ENCODE results near the gene GLI2.

The GLI2 gene

GRCh38 chr2:120712180-120712681, 23.4 kb upstream of the GLI2 start:
- POLR2A ChIA-PET, result no interaction called here
- no peak for TF ChIP-seq SUZ12 (IDR thresholded peaks at IDR 0.05)
- no peak for TF ChIP-seq BHLHE40 (IDR thresholded peaks at IDR 0.05; ENCODE audit: borderline replicate concordance)
- no peak for TF ChIP-seq FOXM1 (IDR thresholded peaks at IDR 0.05; ENCODE audit: borderline replicate concordance)
- no peak for TF ChIP-seq ELF4 (IDR thresholded peaks at IDR 0.05)
- no peak for TF ChIP-seq ARNT (IDR thresholded peaks at IDR 0.05)
- CTCF ChIA-PET, result no interaction called here
- DNase-seq (ENCODE audit: extremely low spot score), result no peak

GRCh38 chr2:120715353-120715752, 20.3 kb upstream of the GLI2 start:
- TF ChIP-seq TARDBP (IDR thresholded peaks at IDR 0.05) (no peak), FOXK2 (IDR thresholded peaks at IDR 0.05) (no peak), ZNF384 (IDR thresholded peaks at IDR 0.05) (no peak), FOXA1 (IDR thresholded peaks at IDR 0.05) (no peak), LEF1 (IDR thresholded peaks at IDR 0.05; ENCODE audit: borderline replicate concordance) (no peak), NFRKB (IDR thresholded peaks at IDR 0.05) (no peak)
- POLR2A ChIA-PET, result no interaction called here
- no peak for DNase-seq (ENCODE audit: extremely low spot score)
- CTCF ChIA-PET, result no interaction called here

- no peak for DNase-seq (ENCODE audit: extremely low spot score)
- CTCF ChIA-PET, result no interaction called here
- TF ChIP-seq FOXA1 (IDR thresholded peaks at IDR 0.05) (no peak), ELF4 (IDR thresholded peaks at IDR 0.05) (no peak), NFRKB (IDR thresholded peaks at IDR 0.05) (no peak), LEF1 (IDR thresholded peaks at IDR 0.05; ENCODE audit: borderline replicate concordance) (no peak), HDGF (IDR thresholded peaks at IDR 0.05; ENCODE audit: borderline replicate concordance) (no peak), L3MBTL2 (conservative IDR thresholded peaks at IDR 0.05) (no peak), CTBP1 (IDR thresholded peaks at IDR 0.05; ENCODE audit: borderline replicate concordance) (no peak), FOXK2 (IDR thresholded peaks at IDR 0.05) (no peak), ARNT (IDR thresholded peaks at IDR 0.05) (no peak), BHLHE40 (IDR thresholded peaks at IDR 0.05; ENCODE audit: borderline replicate concordance) (no peak), SUZ12 (IDR thresholded peaks at IDR 0.05) (no peak), ZNF384 (IDR thresholded peaks at IDR 0.05) (no peak), TARDBP (IDR thresholded peaks at IDR 0.05) (no peak), FOXM1 (IDR thresholded peaks at IDR 0.05; ENCODE audit: borderline replicate concordance) (no peak), SP1 (IDR thresholded peaks at IDR 0.05) (no peak), PKNOX1 (IDR thresholded peaks at IDR 0.05) (no peak)
- POLR2A ChIA-PET, result no interaction called here
These were observed 19.7 kb upstream of the GLI2 start for GRCh38 chr2:120715941-120716340.

GRCh38 chr2:120716641-120717585, 18.8 kb upstream of the GLI2 start:
- ChIA-PET CTCF (no interaction called here), POLR2A (interaction anchor here (1.3 kb wide), 1 partner anchor 358 kb away, joined by 5 read pairs; no protein-coding TSS in a partner anchor)
- TF ChIP-seq PKNOX1 (IDR thresholded peaks at IDR 0.05) (no peak), L3MBTL2 (conservative IDR thresholded peaks at IDR 0.05) (no peak), HDGF (IDR thresholded peaks at IDR 0.05; ENCODE audit: borderline replicate concordance) (no peak), SUZ12 (IDR thresholded peaks at IDR 0.05) (no peak), FOXA1 (IDR thresholded peaks at IDR 0.05) (no peak), BHLHE40 (IDR thresholded peaks at IDR 0.05; ENCODE audit: borderline replicate concordance) (no peak), ELF4 (IDR thresholded peaks at IDR 0.05) (no peak), ARNT (IDR thresholded peaks at IDR 0.05) (no peak), TARDBP (IDR thresholded peaks at IDR 0.05) (no peak), SP1 (IDR thresholded peaks at IDR 0.05) (no peak), FOXK2 (IDR thresholded peaks at IDR 0.05) (no peak), ZNF384 (IDR thresholded peaks at IDR 0.05) (no peak), CTBP1 (IDR thresholded peaks at IDR 0.05; ENCODE audit: borderline replicate concordance) (no peak), LEF1 (IDR thresholded peaks at IDR 0.05; ENCODE audit: borderline replicate concordance) (no peak), NFRKB (IDR thresholded peaks at IDR 0.05) (no peak), FOXM1 (IDR thresholded peaks at IDR 0.05; ENCODE audit: borderline replicate concordance) (no peak)
- DNase-seq (ENCODE audit: extremely low spot score), result no peak

GRCh38 chr2:120719491-120719890, 16.2 kb upstream of the GLI2 start:
- ChIA-PET CTCF (no interaction called here), POLR2A (no interaction called here)
- TF ChIP-seq LEF1 (IDR thresholded peaks at IDR 0.05; ENCODE audit: borderline replicate concordance) (no peak), HDGF (IDR thresholded peaks at IDR 0.05; ENCODE audit: borderline replicate concordance) (no peak), ZNF384 (IDR thresholded peaks at IDR 0.05) (no peak), BHLHE40 (IDR thresholded peaks at IDR 0.05; ENCODE audit: borderline replicate concordance) (no peak), FOXK2 (IDR thresholded peaks at IDR 0.05) (no peak), PKNOX1 (IDR thresholded peaks at IDR 0.05) (no peak), SUZ12 (IDR thresholded peaks at IDR 0.05) (no peak), CTBP1 (IDR thresholded peaks at IDR 0.05; ENCODE audit: borderline replicate concordance) (no peak), ELF4 (IDR thresholded peaks at IDR 0.05) (no peak), SP1 (IDR thresholded peaks at IDR 0.05) (no peak), FOXM1 (IDR thresholded peaks at IDR 0.05; ENCODE audit: borderline replicate concordance) (no peak), L3MBTL2 (conservative IDR thresholded peaks at IDR 0.05) (no peak), ARNT (IDR thresholded peaks at IDR 0.05) (no peak), NFRKB (IDR thresholded peaks at IDR 0.05) (no peak), FOXA1 (IDR thresholded peaks at IDR 0.05) (no peak), TARDBP (IDR thresholded peaks at IDR 0.05) (no peak)
- DNase-seq (ENCODE audit: extremely low spot score), result no peak
